Measurements from ENCODE around the gene MT2A. TPM values are rescaled to one million over a fixed set of nuclear protein-coding genes. Genes with fewer than 3 reads are reported as not detected.
A peak's percentile ranks its signal among the peaks of the same experiment; 100 is the strongest.

MT2A gene
- total RNA-seq, 4 donors from 2014 or later = 301 to 1,668 (median 935) TPM

DNA sequence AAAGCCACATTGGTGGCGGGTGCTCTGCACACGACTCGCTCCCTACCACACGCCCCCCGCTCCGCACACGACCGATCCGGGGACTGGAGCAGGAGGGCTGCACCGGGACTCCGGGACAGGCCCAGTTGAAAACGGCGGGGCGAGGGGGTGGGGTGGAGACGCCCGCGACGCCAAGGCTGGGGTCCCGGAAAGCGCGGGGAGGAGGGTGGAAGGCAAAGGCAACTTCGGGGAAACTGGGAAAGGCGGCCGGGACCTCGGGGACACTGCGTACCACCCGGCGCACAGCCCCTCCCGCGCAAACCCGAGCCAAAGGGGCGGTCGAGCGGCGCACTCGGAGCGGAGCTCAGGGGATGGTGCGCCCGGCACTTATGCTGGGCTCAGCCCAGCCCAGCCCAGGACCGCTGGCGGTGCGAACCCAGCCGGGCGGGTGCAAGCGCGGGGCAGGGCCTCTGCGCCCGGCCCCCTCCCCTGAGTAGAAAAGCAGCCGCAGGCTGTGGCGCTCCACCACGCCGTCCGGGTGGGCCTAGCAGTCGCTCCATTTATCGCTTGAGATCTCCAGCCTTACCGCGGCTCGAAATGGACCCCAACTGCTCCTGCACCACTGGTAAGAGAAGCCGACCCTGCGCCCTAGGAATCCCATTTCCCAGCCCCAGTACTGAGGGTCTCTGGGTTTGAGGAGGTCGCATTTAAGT lies 23.9 kb downstream of the MT2A start, which contains the start of gene MT1M:
MT1M (plus strand) TSS at position 504 of the 692 bp plus-strand sequence; CDS start at position 577, 73 bp downstream.
- no peak for DNase-seq (ENCODE audit: low spot score)
- ATAC-seq (ENCODE audit: low FRiP score) = peak; percentile 84
- TF ChIP-seq, protein P1, sequence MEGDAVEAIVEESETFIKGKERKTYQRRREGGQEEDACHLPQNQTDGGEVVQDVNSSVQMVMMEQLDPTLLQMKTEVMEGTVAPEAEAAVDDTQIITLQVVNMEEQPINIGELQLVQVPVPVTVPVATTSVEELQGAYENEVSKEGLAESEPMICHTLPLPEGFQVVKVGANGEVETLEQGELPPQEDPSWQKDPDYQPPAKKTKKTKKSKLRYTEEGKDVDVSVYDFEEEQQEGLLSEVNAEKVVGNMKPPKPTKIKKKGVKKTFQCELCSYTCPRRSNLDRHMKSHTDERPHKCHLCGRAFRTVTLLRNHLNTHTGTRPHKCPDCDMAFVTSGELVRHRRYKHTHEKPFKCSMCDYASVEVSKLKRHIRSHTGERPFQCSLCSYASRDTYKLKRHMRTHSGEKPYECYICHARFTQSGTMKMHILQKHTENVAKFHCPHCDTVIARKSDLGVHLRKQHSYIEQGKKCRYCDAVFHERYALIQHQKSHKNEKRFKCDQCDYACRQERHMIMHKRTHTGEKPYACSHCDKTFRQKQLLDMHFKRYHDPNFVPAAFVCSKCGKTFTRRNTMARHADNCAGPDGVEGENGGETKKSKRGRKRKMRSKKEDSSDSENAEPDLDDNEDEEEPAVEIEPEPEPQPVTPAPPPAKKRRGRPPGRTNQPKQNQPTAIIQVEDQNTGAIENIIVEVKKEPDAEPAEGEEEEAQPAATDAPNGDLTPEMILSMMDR (IDR thresholded peaks at IDR 0.05) = no peak

DNA sequence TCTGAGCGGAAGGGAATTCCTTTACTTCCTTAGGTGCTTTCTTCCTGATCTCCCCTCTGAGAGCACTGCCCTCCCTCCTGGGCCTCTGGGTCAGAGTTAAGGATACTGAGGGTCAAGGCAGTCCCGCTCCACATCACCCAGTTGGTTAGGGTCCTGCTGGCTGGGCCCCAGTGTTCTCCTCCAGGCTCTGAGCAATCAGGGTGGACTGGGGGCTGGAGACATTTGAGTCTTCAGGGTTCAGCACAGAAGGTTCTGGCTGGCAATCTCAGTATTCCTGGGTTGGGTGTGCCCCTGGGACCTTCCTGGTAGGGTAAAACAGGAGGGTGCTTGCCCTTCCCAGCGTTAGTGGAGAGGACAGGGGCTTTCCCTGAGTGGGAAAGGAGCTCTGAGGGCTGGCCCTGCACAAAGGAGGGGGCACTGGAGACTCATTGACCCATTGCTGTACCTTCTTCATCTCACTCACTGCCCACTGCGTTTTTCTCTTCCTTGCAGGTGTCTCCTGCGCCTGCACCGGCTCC lies 24.5 kb downstream of the MT2A start:
- DNase-seq (ENCODE audit: low spot score) (no peak), ATAC-seq (ENCODE audit: low FRiP score) (peak; percentile 0)
- TF ChIP-seq, protein P1 (IDR thresholded peaks at IDR 0.05) = no peak

DNA sequence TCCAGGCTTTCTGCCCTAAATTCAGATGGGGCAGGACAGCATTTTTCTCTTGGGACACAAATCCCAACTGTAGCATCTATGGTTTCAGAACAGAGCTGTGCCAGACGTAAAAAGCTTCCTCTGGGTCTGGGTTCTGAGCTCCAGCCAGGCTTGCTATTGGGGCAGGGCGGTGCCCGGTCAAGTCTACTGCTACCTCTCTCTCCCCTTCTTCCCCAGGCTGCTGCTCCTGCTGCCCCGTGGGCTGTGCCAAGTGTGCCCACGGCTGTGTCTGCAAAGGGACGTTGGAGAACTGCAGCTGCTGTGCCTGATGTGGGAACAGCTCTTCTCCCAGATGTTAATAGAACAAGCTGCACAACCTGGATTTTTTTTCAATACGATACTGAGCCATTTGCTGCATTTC lies 25.2 kb downstream of the MT2A start:
- DNase-seq (ENCODE audit: low spot score) (no peak), ATAC-seq (ENCODE audit: low FRiP score) (no peak)
- TF ChIP-seq, protein P1 (IDR thresholded peaks at IDR 0.05) = no peak

DNA sequence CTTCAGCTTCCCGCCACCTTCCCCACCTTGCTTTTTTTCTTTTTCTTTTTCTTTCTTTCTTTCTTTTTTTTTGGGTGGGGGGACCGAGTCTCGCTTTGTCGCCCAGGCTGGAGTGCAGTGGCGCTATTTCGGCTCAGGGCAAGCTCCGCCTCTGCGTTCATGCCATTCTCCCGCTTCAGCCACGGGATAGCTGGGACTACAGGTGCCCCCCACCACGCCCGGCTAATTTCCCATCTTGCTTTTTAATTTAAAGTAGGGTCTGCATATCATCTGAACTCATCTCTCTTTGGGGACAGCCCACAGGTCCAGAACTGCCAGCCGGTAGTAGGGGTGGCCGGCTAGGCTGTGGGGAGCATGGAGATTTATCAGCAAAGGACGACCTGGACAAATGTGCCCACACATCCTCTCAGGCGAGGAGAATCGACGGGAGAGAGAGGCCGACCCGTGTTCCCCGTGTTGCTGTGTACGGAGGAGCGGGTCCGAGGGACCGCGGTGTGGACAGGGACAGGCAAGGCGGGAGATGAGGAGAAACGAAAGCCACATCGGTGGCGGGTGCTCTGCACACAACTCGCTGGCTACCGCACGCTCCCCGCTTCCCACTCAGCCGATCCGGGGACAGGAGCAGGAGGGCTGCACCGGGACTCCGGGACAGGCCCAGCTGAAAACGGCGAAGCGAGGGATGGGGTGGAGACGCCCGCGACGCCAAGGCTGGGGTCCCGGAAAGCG lies 26.5 kb downstream of the MT2A start:
- DNase-seq (ENCODE audit: low spot score) = no peak
- no peak for ATAC-seq (ENCODE audit: low FRiP score)
- TF ChIP-seq, protein P1 (IDR thresholded peaks at IDR 0.05) = no peak

DNA sequence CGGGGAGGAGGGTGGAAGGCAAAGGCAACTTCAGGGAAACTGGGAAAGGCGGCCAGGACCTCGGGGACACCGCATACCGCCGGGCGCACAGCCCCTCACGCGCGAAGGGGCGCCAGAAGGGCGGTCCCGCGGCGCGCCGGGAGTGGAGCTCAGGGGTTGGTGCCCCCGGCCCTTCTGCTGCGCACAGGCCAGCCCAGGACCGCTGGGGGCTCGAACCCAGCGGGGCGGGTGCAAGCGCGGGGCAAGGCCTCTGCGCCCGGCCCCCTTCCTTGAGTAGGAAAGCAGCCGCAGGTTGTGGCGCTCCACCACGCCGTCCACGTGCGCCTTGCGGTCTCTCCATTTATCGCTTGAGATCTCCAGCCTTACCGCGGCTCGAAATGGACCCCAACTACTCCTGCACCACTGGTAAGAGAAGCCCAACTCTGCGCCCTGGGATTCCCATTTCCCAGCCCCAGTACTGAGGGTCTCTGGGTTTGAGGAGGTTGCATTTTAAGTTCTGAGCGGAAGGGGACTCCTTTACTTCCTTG lies 27.1 kb downstream of the MT2A start:
- TF ChIP-seq, protein P1 (IDR thresholded peaks at IDR 0.05) = no peak
- ATAC-seq (ENCODE audit: low FRiP score) (no peak), DNase-seq (ENCODE audit: low spot score) (no peak)

DNA sequence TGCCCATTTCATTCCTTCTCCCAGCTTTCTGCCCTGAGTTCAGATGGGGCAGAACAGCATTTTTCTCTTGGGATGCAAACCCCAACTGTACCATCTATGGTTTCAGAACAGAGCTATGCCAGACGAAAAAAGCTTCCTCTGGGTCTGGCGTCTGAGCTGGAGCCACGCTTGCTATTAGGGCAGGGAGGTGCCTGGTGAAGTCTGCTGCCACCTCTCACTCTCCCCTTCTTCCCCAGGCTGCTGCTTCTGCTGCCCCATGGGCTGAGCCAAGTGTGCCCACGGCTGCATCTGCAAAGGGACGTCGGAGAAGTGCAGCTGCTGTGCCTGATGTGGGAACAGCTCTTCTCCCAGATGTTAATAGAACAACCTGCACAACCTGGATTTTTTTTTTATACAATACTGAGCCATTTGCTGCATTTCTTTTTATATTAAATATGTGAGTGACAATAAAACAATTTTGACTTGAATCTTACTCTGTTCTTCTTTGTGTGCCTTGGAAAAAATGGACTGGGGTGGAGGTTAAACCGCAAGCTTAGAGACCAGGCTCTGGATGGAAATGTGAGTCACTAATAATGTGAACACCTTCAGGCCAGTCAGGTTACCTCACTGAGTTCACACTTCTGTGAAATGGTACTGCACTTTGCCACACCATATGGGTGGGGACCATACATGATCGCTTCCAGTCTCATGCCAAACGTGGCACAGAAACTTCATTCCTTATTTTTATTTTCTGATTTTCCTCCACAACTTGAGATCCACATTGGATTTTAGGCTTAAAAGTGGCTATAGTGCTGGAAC lies 28.4 kb downstream of the MT2A start:
- TF ChIP-seq, protein P1 (IDR thresholded peaks at IDR 0.05) = no peak
- ATAC-seq (ENCODE audit: low FRiP score) (no peak), DNase-seq (ENCODE audit: low spot score) (no peak)
